KMS-11 (cell line): Measurements from ENCODE around the gene EXOC6B.

Experiments used
- H2AFZ ChIP-seq: fragments of 200-600 bp; sonication (generic); 2 replicates; pipeline ENCODE4 v1.6.1; 2016; ENCODE audit warnings: antibody characterized with exemption, mixed run types, low read depth
- H3K27ac ChIP-seq: fragments of 200-600 bp; sonication (generic); 2 replicates; pipeline ENCODE4 v1.6.1; 2016; ENCODE audit warnings: mild to moderate bottlenecking, mixed run types
- H3K27me3 ChIP-seq: fragments of 200-600 bp; sonication (generic); 2 replicates; pipeline ENCODE4 v1.6.1; 2017; ENCODE audit warnings: mild to moderate bottlenecking, low read depth, mixed run types, moderate library complexity; ENCODE audit not compliant: insufficient read depth
- H3K36me3 ChIP-seq: fragments of 200-600 bp; sonication (generic); 2 replicates; pipeline ENCODE4 v1.6.1; 2017; ENCODE audit warnings: mild to moderate bottlenecking, mixed run types; ENCODE audit not compliant: insufficient read depth
- H3K4me1 ChIP-seq: fragments of 200-600 bp; sonication (generic); 2 replicates; pipeline ENCODE4 v1.6.1; 2016; ENCODE audit warnings: mild to moderate bottlenecking, low read depth, mixed run types; ENCODE audit not compliant: poor library complexity, severe bottlenecking
- H3K4me2 ChIP-seq: fragments of 200-600 bp; sonication (generic); 2 replicates; pipeline ENCODE4 v1.7.0; 2016; ENCODE audit warnings: mild to moderate bottlenecking, mixed run types
- H3K4me3 ChIP-seq: fragments of 200-600 bp; sonication (generic); IDR thresholded peaks from 2 replicates; pipeline ENCODE4 v1.6.1; 2017; ENCODE audit warnings: low read depth, low read length, mixed read lengths; ENCODE audit not compliant: insufficient read depth
- H3K79me2 ChIP-seq: fragments of 200-600 bp; sonication (generic); 2 replicates; pipeline ENCODE4 v1.6.1; 2016; ENCODE audit warnings: low read depth, mixed run types; ENCODE audit not compliant: insufficient read depth
- H3K9ac ChIP-seq: fragments of 200-600 bp; sonication (generic); 2 replicates; pipeline ENCODE4 v1.6.1; 2016; ENCODE audit warnings: mild to moderate bottlenecking, mixed run types
- H4K20me1 ChIP-seq: fragments of 200-600 bp; sonication (generic); 2 replicates; pipeline ENCODE4 v1.6.1; 2016; ENCODE audit warnings: mild to moderate bottlenecking, mixed run types; ENCODE audit not compliant: insufficient read depth
- CTCF ChIP-seq: fragments of 200-600 bp; sonication (generic); conservative IDR thresholded peaks from 2 replicates; pipeline ENCODE4 v1.6.1; 2017; ENCODE audit warnings: low read depth, mild to moderate bottlenecking, antibody characterized with exemption, low read length, moderate library complexity, mixed read lengths

EXOC6B gene

GRCh38 chr2:72636210-72636609 is 189.6 kb downstream of the EXOC6B start:
- Histone ChIP-seq H3K27me3 (no peaks in the 10 kb centered on the region), H4K20me1 (no peaks in the 10 kb centered on the region), H3K27ac (no peak overlapping the region), H3K4me1 (no peaks in the 10 kb centered on the region), H3K4me2 (no peak overlapping the region), H3K79me2 (no peaks in the 10 kb centered on the region), H2AFZ (no peak overlapping the region), H3K36me3 (no peaks in the 10 kb centered on the region), H3K9ac (no peak overlapping the region), H3K4me3 (no peak overlapping the region)
- no peak for TF ChIP-seq CTCF

- Histone ChIP-seq H3K4me3 (no peak overlapping the region), H4K20me1 (no peaks in the 10 kb centered on the region), H3K27me3 (no peaks in the 10 kb centered on the region), H3K9ac (no peak overlapping the region), H3K4me1 (no peaks in the 10 kb centered on the region), H2AFZ (no peak overlapping the region), H3K36me3 (no peaks in the 10 kb centered on the region), H3K27ac (no peak overlapping the region), H3K4me2 (no peak overlapping the region), H3K79me2 (no peaks in the 10 kb centered on the region)
- no peak for TF ChIP-seq CTCF
These were observed 195.1 kb downstream of the EXOC6B start for GRCh38 chr2:72630767-72631166.

GRCh38 chr2:72629062-72629461 is 196.8 kb downstream of the EXOC6B start:
- H3K4me2 ChIP-seq: no peak overlapping the region
- H3K27ac ChIP-seq: no peak overlapping the region
- TF ChIP-seq CTCF: no peak

GRCh38 chr2:72627083-72627482 is 198.8 kb downstream of the EXOC6B start:
- H3K27ac ChIP-seq: no peak overlapping the region
- H3K4me2 ChIP-seq: no peak overlapping the region
- no peaks in the 10 kb centered on the region for H4K20me1 ChIP-seq
- no peak overlapping the region for H2AFZ ChIP-seq
- H3K79me2 ChIP-seq: no peaks in the 10 kb centered on the region
- H3K4me1 ChIP-seq: no peaks in the 10 kb centered on the region
- no peak for TF ChIP-seq CTCF
- H3K4me3 ChIP-seq: no peak overlapping the region
- H3K36me3 ChIP-seq: no peaks in the 10 kb centered on the region
- H3K9ac ChIP-seq: no peak overlapping the region
- H3K27me3 ChIP-seq: no peaks in the 10 kb centered on the region

More at GRCh38 chr2:72629062-72629461, 196.8 kb downstream of the EXOC6B start:
- no peak overlapping the region for H3K9ac ChIP-seq
- no peaks in the 10 kb centered on the region for H3K4me1 ChIP-seq
- H3K79me2 ChIP-seq: no peaks in the 10 kb centered on the region
- no peak overlapping the region for H2AFZ ChIP-seq
- no peak overlapping the region for H3K4me3 ChIP-seq
- H3K27me3 ChIP-seq: no peaks in the 10 kb centered on the region
- H3K36me3 ChIP-seq: no peaks in the 10 kb centered on the region
- H4K20me1 ChIP-seq: no peaks in the 10 kb centered on the region
